ENCODE measurements around the gene MPC2.
"Not testable (repeated sequence)": the region's sequence is repeated elsewhere in the genome, so short reads cannot be mapped to it uniquely, and the experiment has no call there.

MPC2 gene

GRCh38 chr1:167905182-167905581 is 31.7 kb downstream of the MPC2 start:
- DNase-seq (ENCODE audit: low read depth): no peak

DNA sequence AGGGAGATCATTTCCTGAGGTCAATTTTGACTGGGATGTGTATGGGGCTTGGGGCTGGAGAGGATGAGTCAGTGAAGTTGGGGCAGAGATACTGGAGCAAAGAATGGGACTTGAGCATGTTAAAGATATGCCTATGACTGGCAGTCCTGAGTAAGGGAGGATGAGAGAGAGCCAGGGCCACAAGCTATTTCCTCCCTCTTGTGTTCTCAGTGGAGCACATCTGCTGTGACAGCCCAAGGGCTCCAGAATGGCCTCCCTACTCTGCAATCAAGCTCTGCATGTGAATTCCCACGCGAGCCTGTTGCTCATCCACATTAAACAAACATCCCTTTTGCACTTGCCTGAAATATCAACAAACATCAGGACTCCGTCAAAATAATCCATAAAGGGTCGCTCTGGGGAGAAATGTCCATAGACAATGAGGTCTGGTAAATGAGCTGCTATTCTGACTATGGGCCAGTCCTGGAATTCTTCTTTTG is 32.2 kb downstream of the MPC2 start:
- no peak for DNase-seq (ENCODE audit: low read depth)

DNA sequence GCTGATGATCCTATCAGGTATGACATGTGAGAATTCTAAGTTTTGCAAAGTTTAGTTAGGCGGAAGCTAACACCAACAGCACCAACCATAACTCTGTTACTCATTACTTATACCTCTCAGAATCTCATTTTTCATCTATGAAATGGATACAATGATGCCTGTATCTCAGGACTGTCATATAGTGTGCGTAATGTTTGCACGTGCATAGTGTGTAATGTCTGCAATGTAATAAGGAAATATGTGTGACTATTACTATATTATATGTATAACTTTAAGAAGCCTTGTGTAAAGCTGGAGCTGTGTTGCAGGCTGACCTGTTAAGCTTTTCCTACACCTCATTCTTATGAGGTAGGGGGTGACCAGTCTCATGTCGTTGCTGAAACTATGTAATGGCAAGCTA is 36.0 kb downstream of the MPC2 start:
- no peak for DNase-seq (ENCODE audit: low read depth)

DNA sequence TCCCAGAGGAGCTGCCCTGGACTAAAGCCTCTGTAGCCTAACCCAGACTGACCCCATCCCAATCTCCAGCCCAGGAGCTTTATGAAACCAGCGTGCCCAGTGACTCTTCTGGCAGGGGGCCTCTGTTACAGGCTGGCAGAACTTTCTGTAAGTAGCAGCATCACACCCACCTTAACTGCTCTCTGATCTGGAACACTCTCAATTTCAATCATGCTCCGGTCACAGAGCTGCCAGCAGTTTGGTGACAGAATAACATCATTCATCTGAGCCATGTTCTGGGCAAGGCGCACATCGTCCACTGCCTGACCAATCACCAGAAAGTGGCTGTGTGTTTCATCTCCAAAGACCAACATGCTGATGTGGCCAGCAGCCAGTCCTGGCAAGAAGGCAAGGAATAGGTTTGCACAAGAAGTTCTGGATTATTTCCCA is 37.6 kb downstream of the MPC2 start:
- DNase-seq (ENCODE audit: low read depth): no peak

GRCh38 chr1:167898578-167899222 is 38.2 kb downstream of the MPC2 start:
- DNase-seq (ENCODE audit: low read depth): no peak

GRCh38 chr1:167893798-167894197 is 43.1 kb downstream of the MPC2 start:
- no peak for DNase-seq (ENCODE audit: low read depth)

DNA sequence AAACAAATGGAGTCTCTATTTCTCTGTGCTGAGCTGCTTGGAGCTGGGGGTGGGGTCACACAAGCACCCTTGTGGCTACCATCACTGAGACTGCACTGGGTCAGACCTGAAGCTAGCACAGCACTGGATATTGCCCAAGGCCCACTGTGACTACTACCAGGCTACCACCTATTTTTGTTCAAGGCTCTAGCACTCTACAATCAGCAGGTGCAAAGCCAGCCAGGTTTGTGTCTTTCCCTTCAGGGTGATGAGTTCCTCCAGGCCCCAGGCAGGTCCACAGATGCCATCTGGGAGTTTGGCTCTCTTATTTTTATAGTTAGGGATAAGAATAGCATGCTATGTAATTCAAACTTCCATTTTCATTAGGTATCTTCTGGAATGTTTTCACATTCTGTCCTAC is 46.5 kb downstream of the MPC2 start:
- DNase-seq (ENCODE audit: low read depth): no peak

GRCh38 chr1:167887187-167887586 is 49.7 kb downstream of the MPC2 start:
- not testable (repeated sequence) for DNase-seq (ENCODE audit: low read depth)

DNA sequence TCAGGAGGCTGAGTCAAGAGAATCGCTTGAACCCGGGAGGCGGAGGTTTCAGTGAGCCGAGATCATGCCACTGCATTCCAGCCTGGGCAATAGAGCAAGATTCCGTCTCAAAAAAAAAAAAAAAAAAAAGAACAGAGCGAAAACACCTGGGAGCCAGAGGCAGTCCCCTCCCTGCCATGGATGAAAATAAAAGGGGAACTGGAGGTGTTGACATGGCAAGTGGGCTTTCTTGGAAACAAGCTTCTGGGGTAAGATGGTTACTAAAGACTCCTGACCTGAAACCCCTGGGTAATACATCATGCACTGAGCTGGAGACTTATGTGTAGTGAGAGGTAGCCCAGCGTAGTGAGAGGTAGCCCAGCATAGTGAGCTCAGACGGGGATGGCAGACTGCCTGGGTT is 54.5 kb downstream of the MPC2 start:
- no peak for DNase-seq (ENCODE audit: low read depth)

DNA sequence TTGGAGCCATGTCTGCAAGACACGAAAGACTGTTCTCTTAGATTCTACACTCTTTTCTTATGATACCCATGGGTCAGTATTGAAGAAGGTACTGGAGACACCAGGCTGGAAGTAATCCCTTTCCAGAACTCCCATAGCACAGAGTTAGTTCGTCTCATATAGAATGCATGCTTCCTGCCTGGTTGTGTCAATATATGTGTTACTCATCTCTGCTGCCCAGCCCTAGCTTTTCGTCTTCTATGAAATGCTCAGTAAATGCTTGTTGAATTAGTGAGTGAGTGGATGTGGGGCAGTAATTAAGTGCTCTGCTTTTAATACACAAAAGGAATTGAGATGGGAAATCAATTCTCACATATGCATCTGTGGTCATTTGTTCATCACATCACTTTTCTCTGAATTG is 55.1 kb downstream of the MPC2 start:
- DNase-seq (ENCODE audit: low read depth): no peak

DNA sequence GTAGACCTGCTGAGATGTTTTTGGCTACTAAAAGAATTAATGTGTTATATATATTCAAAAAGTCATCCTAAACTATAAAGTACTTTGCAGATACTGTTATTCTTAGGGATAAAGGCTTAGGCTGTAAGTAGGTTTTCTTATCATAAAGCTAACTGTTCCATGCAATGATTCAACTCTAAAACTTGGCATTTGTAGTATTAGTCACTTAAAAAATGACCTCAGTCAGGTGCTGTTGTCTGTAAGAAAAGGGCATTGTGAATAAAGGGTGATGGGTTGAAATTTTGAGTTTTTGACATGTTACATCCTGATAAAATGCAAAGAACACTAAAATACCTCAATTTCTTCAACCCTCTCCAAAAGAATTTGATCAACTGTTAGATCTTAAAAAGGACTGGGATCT is 55.8 kb downstream of the MPC2 start:
- no peak for DNase-seq (ENCODE audit: low read depth)

- DNase-seq (ENCODE audit: low read depth): no peak
Measured at GRCh38 chr1:167880580-167881021, 56.3 kb downstream of the MPC2 start.

GRCh38 chr1:167879508-167879907 is 57.4 kb downstream of the MPC2 start:
- DNase-seq (ENCODE audit: low read depth): no peak

DNA sequence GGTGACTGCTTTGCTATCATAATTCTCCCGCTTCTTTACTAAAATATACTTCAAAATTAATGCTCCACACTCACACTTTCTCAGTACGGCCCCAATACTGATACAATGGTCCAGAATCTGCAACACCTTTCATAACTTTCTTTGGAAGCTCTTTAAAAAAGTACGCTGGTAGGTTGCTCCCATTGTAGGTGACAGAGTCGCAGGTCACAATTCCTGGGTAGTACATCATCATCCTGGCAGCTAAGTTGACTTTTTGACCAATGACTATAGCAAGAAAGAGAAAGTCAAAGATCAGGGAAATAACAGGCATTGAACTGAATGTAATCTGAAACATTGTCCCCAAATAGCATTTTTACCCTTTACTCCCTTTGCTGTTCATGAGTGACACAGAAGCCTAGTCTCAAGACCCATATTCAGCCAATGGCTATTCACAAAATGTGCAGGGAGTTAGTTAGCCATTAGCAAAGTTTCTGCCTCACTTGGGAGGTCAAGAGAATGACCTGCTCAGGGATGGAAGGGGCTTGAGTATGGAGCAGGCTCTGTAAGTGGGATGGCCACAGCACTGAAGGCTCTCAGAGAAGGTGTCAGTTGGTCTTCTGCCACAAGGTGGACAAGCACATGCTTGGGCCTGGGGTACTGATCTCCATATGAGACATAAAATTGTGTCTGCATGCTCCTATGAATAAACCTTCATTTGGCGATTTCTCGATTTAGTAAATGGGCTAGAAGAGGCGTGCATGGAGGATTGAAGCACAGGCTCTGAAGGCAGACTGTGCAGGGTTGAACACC is 58.3 kb downstream of the MPC2 start:
- DNase-seq (ENCODE audit: low read depth): no peak

DNA sequence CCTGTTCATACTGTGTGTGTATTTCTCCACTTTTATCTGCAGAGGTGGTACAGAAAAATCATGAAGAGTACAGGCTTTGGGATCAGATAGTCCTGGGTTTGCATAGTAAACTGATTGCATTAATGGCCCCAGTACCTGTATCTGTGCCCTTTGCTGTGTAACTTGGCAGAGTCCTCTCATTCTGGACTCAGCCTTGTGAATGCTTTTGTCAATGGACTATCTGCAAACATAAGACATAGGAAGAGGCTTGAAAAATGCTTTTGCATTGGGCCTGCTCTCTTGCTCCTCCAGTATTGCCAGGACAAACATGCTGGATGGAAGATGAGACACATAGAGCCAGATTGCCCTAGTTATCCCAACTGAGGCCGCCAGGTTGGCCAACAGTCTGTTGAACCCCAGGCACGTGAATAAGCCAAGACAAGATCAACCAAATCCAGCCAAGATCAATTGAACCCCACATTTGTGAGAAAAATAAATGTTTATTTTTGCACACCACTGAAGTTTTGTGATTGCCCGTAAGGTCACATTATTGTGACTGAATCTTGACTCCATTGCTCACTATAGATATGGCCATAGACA is 60.2 kb downstream of the MPC2 start:
- no peak for DNase-seq (ENCODE audit: low read depth)

- no peak for DNase-seq (ENCODE audit: low read depth)
Measured at GRCh38 chr1:167871331-167871730, 65.5 kb downstream of the MPC2 start.

- DNase-seq (ENCODE audit: low read depth): not testable (repeated sequence)
Measured at GRCh38 chr1:167869157-167870001, 67.5 kb downstream of the MPC2 start.

GRCh38 chr1:167866739-167867414 is 70.0 kb downstream of the MPC2 start:
- DNase-seq (ENCODE audit: low read depth): not testable (repeated sequence)

Data from activated T-helper 9 cell treated with anti-CD3 and anti-CD28 coated beads, Interleukin-2, amount 50 U/mL, for 16 hours (primary cell).